HG02973 (cell line): ENCODE data around the gene ST6GALNAC3.

Experiments used
- ATAC-seq: cut with Tn5 transposase; IDR thresholded peaks from one replicate; pipeline ENCODE4 v1.9.1; 2021; ENCODE audit warnings: moderate library complexity; ENCODE audit not compliant: unreplicated experiment

ST6GALNAC3 gene

DNA sequence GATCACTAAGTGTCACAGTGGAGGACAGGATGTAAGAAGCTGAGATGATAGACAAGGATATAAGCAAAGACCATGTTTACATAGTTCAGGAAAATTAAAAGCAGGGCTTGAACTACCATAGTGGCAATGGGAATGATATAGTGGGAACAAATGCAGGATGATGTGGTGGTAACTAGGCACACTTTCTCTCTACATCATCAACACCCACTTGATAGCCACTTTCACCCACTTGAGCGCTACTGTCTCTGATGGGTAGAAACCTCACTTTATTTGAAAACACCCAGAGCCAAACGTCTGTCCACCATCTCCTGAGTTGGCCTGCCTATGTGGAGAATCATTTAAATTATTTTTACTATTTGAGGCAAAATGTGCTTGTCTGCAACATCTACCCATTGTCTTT lies 487.7 kb downstream of the ST6GALNAC3 start:
- ATAC-seq, result no peak

DNA sequence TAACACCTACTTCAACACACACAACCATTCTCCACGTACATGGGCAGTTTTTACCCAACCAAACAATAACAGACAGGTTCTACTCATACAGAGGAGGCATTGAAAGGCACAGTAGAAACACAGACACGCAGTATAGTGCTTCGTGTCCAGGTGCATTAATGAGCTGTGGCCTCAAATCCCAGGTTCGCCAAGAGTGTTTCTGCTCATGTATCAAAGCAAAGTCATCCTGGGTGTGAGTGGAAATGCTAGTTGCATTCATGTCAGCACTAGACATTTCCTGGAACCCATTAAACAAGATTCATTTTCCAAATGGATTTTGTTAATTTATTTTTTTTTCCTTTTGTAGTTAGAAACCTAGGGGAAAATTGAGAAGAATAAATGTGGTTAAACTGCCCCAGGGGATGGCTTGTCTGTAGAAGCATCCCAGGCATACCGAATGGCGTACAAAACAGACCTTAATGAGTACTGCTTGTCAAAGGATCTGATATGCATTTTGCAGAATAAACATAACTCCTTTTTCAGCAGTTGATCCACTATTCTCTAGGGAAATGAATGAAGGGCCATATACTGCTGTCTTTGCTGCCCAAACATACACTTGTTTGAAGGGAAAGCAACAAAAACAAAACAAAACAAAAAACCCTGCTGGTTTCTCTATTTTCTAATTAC lies 494.2 kb downstream of the ST6GALNAC3 start:
- ATAC-seq, result no peak

DNA sequence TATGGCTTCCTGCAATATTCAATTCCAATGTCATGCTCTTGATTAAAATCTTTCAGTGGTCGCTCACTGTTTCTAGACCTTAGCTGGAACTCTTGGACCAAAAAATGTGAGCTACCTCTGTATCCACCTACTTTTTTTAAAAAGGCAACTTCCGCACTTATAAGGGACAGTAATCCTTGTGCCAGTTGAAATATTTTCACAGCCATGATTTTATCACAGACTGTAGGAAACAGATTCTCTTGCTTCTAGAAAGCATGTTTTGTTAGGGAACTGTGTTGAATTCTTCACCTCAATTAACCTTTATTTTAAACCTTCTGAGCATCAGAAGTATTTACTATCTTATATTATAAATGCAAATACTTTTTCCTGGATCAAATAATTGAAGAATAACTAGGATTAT lies 496.7 kb downstream of the ST6GALNAC3 start:
- no peak for ATAC-seq

DNA sequence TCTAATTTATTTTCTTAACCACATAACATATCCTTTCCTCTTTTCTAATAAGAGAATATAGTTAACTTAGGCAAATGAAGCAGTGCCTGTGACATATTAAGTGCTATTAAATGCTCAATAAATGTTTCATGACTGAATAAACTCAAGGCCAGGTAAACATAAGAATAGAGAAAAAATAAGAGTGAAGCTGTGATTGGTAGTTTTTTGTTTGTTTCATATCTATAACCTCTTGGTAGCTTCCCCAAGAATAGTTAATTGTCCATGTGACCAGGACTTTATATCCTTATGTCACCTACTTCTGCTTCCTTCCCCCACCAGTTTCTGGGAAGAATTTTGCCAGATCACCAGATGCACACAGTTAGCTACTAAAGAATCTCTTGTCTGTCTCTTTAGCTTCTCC lies 497.7 kb downstream of the ST6GALNAC3 start:
- ATAC-seq, result no peak

DNA sequence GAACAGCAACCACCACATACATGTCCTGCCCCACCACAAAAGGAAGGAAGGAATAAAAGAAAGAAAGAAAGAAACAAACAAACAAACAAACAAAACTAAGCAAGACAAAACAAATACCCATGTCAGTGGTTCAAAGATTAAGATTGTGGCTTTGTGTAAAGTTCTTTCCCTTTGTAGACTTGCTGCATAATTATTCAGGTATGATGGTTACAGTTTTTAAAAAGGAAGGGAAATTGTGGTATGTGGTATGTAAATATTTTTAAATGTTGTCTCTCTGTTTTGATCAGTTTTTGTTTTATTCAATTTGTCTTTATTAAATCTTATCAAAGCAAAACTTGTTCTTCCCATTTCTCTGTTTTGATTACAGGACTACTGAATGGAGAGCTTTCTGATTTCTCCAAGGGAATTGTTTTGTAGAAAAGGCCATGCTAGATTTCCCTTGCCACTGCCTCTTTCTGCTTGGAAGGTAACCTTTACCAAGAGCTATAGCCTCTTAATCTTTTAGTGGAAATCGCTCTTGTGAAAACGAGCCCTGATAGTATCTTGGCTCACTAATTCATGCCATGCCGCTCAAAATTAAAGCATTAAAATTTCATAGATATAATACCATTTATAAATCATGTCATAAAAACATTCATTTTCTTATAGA lies 502.5 kb downstream of the ST6GALNAC3 start:
- ATAC-seq, result no peak

DNA sequence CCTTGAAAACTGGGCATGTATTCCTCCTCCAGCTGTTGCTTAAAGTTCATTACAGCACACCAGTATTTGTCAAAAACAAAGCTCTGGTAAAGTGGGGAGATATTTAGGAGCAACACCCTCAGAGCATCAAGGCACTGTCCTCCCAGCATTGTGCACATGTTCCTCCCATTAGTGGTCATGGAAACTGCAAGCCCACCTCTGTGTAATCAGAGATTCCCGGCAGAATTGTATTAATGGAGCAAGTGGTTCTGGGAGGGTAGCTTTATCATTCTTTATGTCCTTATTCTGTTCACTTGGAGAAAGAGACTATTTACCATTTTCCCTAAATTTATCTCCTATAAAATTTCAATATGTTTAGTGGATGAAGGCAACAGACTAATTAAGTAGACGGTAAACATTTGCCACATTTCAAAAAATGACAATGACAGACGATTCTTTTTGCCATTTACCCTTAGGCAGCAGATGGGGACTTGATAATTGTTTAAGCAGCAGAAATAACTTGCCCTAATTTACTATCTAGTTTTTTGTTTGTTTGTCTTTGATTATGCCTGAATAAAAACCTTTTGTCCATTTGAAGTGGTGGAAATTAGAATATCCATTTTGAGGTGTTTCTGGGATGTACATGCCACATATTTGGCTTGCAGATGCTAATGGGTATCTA lies 503.1 kb downstream of the ST6GALNAC3 start:
- ATAC-seq, result no peak

DNA sequence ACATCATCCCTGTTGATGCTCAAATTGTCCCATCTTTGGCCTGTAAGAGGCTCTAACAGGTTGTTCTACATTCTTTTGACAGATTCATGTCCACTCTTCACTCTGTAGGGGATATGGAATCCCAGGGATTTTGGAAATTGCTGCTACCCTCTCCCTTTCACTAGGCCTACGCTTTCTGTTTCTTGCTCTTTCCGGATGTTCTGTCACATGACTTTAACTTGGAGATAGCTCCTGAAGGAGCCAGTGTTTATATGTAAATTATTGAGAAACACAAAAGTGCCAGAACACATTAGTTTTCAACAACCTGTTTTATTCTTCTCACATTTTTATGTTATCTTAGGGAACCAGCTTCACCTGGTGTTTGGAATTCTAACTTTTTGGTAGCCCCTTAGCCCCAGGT lies 505.7 kb downstream of the ST6GALNAC3 start:
- no peak for ATAC-seq

DNA sequence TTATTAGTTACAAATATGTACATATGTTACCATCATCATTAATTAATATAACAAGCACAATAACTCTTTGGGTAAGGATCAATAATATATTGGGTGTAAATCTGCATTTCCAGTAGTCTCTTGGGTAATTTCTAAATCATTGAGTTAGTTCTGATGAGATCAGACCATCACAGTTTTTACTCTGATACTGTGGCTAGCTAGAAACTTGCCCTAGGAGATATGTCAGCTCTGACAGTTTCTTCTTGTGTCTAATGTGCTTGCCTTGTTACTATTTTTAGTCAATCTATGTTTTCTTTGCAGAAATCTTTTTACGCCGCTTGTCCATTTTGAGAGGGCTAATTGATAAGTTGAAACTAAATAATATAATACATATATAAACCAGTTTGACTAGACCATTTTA lies 507.2 kb downstream of the ST6GALNAC3 start:
- ATAC-seq, result no peak

DNA sequence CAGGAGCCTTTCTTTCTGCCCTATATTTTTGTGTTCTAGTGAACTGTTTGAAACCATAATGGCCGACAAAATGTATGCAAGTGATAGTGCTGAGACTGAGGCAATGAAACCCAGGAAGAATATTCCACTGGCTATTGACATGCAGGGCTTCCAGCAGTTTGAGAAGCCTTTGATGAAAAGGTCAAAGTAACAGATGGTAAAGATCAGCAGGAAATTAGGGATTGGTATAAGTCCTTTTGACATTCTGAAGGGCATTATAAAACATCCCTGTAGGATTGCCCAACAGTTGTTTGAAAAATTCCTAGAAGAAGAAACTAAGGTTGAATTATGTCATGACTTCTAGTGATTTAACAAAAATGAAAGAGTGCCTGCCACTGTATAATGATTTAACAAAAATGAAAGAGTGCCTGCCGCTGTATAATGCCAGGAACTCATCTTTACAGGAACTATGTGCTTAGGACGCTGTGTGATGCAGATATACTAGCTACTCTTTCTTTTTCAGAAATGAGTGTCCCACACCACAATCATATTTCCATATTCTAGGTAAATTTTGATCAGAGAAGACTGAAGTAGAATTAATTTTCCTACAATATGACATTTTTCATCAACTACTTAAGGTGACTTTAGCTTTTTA lies 508.8 kb downstream of the ST6GALNAC3 start:
- no peak for ATAC-seq

DNA sequence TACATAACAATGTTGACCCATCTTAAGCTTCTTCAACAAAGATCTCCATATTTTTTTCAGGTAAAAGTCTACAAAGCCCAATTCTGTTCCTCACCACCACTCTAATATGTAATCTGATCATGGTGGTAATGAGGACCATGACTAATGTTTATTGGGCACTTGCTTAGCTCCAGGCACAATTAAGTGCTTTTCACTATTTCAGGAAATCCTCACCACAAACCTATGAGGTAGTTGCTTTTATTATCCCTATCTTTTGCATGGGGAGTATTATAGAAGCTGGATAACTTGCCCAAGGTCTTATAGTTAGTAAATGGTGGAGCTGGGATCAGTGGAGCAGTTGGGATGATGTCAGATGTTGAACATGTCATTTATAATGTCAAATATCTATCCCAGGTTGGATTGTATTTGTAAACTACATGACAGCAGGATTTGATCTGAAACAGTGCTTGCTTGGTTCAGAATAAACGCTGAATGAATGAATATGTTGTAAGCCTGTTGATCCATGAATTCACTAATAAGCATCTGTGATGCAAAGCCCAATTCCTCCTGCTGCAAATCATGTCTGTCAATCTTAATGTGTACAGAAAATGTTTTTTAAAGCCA lies 509.4 kb downstream of the ST6GALNAC3 start:
- no peak for ATAC-seq

DNA sequence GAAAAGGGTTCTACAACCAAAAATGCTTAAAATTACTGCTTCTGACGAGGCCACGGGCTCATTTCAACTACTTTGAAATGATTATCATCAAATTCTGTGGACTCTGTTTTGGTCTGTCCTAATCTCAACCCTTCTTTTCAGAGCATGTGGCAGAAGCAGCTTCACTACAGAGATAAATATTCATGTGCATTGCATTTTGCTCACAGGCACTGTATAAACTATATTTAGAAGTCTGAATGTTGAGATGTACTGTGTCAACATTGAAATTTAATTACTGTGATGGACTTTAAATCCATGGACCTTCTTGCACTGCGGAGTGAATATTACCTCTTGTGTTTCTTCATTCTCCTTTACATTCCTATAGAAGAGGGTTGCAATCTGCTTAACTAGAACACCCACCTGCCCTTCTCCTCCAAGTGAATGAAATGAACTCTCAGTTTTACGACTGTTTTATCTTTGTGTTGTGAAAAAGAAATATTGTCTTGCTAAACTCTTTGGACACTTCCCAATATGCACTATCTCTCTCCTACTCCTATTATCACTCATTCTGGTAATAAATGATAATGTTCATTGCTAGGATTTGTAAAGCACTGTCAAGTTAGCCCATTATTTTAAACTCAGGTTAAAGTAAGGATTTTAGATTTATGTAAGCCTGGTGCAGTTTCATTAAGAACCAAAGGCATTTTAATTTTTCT lies 511.6 kb downstream of the ST6GALNAC3 start:
- no peak for ATAC-seq

DNA sequence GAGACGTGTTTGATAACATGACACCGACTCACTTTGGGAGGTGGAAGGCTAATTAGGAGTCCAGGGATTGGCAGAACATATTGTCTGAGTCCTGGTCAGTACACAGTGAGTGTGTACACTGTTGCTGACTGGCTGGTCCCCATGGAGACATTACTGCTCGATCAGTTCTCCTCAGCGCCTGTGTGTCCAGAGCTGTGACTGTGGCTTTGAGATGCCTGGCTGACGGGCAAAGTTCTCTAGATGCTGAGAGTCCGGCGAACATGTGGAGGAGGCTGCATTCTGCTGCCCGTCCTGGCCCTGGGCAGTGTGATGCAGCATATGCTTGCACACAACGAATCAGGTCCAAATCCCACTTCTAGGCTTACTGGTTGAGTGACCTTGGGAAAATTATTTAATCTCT lies 512.7 kb downstream of the ST6GALNAC3 start:
- no peak for ATAC-seq

DNA sequence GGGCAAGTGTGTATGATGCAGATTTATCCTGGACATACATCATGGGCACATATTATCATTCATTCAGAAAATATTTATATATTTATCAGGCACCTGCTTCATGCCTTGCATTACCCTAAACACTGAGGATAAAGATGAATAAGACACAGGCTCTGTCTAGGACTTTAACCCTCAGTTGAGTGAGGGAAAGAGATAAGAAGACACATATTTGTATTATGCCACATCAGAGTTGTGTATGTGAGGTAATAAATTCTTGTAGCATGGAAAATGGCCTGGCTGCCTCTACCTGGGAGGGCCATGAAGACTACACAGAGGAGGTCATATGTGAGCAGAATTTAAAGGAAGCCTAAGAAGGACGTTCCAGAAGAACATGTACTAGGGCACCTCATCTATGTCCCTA lies 516.9 kb downstream of the ST6GALNAC3 start:
- no peak for ATAC-seq

DNA sequence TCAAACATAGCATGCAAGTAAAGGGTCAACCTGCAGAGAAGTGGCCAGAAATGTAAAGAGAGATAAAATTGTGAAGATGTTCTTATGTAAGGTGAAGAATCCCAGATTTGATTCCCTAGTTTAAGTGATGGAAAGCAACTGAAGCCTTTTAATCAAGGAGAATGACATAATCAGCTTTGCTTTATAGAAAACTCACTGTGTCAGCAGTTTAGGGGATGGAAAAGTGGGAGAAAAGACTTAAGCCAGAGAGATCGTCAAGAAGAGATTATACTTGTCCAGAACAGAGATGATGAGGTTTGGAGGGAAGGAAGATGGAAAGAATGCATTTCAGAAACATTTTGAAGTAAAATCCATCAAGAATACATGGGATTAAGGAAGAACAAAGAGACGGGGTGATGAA lies 517.4 kb downstream of the ST6GALNAC3 start:
- no peak for ATAC-seq

DNA sequence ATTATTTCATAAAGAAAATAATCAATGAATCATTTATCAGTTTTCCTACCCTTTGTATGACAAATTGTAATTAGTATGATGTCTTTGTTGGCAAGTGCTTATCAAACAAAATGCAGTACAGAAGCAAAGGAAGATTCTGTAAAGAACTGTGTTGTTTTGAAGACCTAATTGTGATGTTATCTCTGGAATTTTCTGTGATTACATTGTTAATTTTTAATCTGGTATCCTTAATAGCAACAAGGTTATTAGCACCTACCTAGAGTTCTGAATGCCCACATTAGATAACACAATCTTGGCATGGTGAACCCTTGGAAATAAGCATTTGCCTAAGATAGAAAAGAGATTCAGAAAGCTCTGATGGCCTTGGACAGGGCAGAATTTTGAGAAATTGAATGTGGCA lies 518.6 kb downstream of the ST6GALNAC3 start:
- no peak for ATAC-seq

DNA sequence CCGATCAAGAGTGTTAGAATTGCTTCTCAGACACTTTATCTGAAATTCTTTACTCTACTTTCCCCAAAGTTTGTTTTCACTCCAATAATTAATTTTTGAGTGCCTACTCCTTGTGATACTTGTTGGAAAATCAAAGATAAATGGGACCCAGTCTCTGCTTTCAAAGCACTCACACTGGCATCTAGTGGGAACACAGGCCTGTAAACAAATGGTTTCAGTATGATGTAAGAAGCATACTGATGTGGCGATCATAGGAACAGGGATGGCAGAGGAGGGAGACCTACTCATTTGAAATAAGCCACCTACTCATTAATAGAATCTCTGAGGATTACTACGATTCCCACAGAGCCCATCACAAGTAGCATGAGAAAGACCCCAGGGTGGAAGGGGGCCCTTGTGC lies 519.1 kb downstream of the ST6GALNAC3 start:
- ATAC-seq, result no peak

DNA sequence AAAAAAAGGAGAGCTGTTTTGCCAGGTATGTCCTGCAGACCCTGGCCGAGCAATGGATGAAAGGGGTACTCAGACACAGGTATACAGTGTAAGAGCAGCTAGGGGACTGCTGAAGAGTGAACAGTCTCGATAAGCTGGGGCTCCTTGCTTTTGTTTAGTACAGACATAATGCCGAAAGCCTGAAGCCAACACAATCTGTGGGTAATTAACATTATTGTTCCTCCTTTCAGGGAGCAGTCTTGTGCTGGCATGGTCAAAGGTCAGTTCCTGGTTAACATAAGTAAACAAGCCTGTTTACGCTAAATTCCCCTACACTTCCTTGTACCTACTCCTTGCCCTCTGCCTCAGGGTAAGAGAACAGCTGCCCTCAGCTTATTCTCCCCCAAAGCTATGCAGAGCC lies 520.5 kb downstream of the ST6GALNAC3 start:
- no peak for ATAC-seq

DNA sequence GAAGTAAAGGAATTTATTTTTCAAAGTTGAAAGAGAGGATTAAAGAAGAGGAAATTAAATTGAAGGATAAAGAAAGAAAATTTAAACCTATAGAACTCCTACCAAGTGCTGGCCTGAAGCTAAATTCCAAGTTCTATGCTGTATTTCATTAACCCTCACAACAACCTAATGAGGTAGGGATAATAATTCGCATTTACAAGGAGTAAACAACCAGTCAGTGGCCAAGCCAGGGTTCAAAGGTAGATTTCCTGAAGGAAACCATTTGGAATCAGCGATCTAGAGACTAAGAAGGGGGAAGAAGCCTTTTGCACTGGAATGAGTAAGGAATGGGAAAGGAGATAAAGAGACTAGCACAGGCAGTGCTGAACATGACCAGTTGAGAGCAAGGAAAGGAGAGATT lies 526.9 kb downstream of the ST6GALNAC3 start:
- ATAC-seq, result no peak

DNA sequence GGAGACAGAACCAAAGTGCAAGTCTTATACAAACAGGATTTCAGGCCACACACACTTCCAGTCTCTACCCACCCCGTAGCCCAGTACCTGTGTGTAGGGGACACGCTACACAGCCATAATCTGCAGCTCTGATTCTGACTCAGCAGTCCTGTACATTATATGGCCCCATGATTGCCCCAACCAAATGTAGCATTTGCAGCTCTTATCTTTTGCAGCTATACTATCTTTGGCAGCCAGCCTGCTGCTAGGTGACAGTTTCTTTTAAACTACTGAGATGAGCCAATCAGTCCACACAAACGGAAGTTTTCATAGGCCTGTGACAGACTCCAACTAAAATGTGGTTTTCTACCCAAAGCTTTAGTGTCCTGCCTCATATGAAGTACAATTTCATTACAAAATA lies 533.2 kb downstream of the ST6GALNAC3 start:
- no peak for ATAC-seq

DNA sequence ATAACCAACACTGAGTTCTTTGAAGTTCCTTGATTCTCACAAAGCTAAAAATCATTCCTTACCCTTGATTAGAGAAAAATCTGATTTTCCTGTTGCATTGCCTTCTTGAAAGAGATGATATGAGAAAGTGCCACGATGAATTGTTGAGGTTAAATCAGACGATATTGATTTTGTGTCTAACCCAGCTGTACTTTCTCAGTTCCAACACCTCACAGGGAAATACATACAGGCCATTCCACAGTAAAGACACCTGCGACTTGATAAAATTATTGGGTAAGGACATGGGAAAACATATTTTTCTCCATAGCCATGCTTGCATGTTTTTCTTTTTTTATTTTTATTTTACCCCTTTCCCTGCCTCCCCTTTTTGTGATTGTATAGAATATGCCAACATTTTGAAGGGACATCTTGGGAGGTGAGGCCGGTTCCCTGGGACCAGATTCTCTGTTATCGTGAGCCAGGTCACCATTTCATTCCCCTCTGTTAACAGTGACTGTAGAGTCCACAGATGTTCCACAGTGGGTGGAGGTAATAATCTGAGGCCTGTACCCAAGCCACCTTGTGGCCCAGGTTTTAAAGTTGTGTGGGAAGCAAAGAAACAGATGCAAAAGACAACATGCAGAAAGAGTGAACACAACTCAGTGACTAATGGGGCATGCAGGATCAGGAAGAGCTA lies 537.4 kb downstream of the ST6GALNAC3 start:
- ATAC-seq, result no peak
